Kidney (tissue), 14 donors: ENCODE measurements around the gene SPATA2L. TPM values are rescaled to one million over a fixed set of nuclear protein-coding genes. Genes with fewer than 3 reads are reported as not detected.

Experiments
- DNase-seq, 5 donors: peaks; one replicate each; pipeline ENCODE4 v3.0.0-alpha.2; 2013 to 2020
- FAIRE-seq: peaks from 2 replicates; lab custom pipeline; 2012; peaks lifted over from hg19 to GRCh38; lab: Jason Lieb, UNC
- H3K27ac ChIP-seq, 2 donors: one replicate each; pipeline ENCODE4 v1.7.0; 2013; ENCODE audit warnings: low read depth in 2 of 2, low read length in 2 of 2, inconsistent platforms in 1 of 2
- H3K27me3 ChIP-seq: one replicate; pipeline ENCODE4 v1.7.1; 2013; ENCODE audit warnings: low read length, inconsistent platforms; ENCODE audit not compliant: control insufficient read depth, insufficient read depth
- H3K36me3 ChIP-seq, 3 donors: one replicate each; pipeline versions ENCODE4 v1.7.0 to v1.7.1; 2013; ENCODE audit warnings: low read length in 3 of 3, control low read depth in 1 of 3, inconsistent platforms in 1 of 3; ENCODE audit not compliant: insufficient read depth in 3 of 3, control insufficient read depth in 2 of 3
- H3K4me1 ChIP-seq, 3 donors: one replicate each; pipeline versions ENCODE4 v1.7.0 to v1.7.1; 2013; ENCODE audit warnings: low read length in 3 of 3, inconsistent platforms in 1 of 3, low read depth in 1 of 3; ENCODE audit not compliant: control insufficient read depth in 2 of 3, insufficient read depth in 2 of 3
- H3K4me3 ChIP-seq, 3 donors: one replicate each; pipeline versions ENCODE4 v1.7.0 to v1.8.1; 2013; ENCODE audit warnings: low read length in 3 of 3, control low read depth in 1 of 3, inconsistent platforms in 1 of 3
- H3K9ac ChIP-seq, 3 donors: one replicate each; pipeline versions ENCODE4 v1.7.0 to v1.7.1; 2013; ENCODE audit warnings: low read length in 3 of 3, control low read depth in 1 of 3, inconsistent platforms in 1 of 3
- H3K9me3 ChIP-seq, 3 donors: one replicate each; pipeline versions ENCODE4 v1.7.0 to v1.7.1; 2013; ENCODE audit warnings: low read length in 3 of 3, control low read depth in 1 of 3, inconsistent platforms in 1 of 3; ENCODE audit not compliant: control insufficient read depth in 2 of 3, insufficient read depth in 1 of 3
- intact Hi-C: fragments of 100-400 bp; cut with DNase I; formaldehyde crosslinking; loops from one replicate; pipeline ENCODE4 v1.11.1; 2022
- polyA plus RNA-seq: library from polyadenylated mRNA; stranded (reverse); fragments of 350-450 nt; fragmentation: Illumina TruSeq; extraction: RNeasy Lipid Tissue Mini Kit (QIAGEN cat#74804); gene quantifications from one replicate; pipeline ENCODE4 v1.2.3, GENCODE V29; 2014; ENCODE audit warnings: low read depth, low replicate concordance; ENCODE audit not compliant: insufficient read depth
- total RNA-seq: library from RNA; stranded (reverse); fragmentation: NEBNext Ultra II Directional; extraction: Animal tissue kit (Norgen Biotek cat#: 25700); gene quantifications from one replicate; pipeline ENCODE4 v1.2.1, GENCODE V29; 2021
- TF ChIP-seq, protein P1 (sequence below): IDR thresholded peaks from 3 replicates; pipeline ENCODE4 v1.5.1; 2012; ENCODE audit warnings: mild to moderate bottlenecking, moderate library complexity, borderline replicate concordance; ENCODE audit not compliant: insufficient read depth; ENCODE audit errors: extremely low read depth
- donor health status: control.
- donor health status: control.
- donor health status: control.
- donor health status: control.
- donor health status: control.
- donor health status: DM: yes; HTN: yes; CAD: no.
- donor health status: Normal renal cell carcinoma (clear cell type).

Gene SPATA2L
- total and polyA plus RNA-seq, 2 donors from 2014 or later = 12.6 to 15.1 TPM

DNA sequence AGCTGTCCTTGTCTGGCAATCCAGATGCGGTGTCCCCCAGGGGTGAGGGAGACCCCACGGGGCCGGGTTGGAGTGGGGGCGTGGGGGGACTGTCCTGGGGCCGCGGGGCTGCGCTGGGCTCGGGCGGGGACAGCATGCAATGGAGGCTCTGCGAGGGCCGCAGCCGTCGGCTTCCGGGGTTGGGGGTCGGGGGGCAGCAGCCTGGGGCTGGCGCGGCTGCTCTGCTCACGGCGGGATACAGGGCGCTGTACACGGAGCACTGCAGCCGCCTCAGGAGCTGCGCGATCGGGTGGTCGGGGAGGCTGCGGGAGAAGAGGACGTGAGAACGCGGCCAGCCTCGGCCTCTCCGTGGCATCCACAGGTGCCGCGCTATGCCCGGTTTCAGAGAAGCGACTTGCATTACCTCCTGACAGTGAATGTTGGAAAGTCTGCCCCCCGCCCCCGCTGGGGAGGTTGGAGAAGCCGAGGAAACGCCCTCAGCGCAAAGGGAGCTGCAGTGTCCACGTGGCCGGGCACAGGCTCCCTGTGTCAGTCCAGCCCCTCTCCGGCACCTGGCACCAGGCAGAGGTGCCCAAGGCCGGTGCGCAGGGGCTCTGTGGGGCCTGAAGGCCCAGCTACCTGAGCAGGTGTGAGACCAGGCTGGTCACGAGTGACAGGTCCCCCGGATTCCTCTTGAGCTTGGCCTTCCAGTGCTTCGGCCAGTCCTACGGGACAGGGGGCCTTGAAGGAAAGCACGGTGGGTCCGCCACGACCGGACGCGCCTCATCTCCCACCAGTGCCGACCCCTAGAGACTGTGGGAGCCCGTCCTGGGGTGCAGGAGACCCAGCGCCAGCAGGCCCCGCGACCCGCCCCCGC, 9.4 kb upstream of the SPATA2L start:
- H3K36me3 ChIP-seq = no peaks in the 10 kb centered on the region
- no peaks in the 10 kb centered on the region for H3K4me1 ChIP-seq
- H3K4me3 ChIP-seq = no peak overlapping the region
- intact Hi-C loops = no loop called here
- TF ChIP-seq, protein P1, sequence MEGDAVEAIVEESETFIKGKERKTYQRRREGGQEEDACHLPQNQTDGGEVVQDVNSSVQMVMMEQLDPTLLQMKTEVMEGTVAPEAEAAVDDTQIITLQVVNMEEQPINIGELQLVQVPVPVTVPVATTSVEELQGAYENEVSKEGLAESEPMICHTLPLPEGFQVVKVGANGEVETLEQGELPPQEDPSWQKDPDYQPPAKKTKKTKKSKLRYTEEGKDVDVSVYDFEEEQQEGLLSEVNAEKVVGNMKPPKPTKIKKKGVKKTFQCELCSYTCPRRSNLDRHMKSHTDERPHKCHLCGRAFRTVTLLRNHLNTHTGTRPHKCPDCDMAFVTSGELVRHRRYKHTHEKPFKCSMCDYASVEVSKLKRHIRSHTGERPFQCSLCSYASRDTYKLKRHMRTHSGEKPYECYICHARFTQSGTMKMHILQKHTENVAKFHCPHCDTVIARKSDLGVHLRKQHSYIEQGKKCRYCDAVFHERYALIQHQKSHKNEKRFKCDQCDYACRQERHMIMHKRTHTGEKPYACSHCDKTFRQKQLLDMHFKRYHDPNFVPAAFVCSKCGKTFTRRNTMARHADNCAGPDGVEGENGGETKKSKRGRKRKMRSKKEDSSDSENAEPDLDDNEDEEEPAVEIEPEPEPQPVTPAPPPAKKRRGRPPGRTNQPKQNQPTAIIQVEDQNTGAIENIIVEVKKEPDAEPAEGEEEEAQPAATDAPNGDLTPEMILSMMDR = no peak
- no peaks in the 10 kb centered on the region for H3K9me3 ChIP-seq
- H3K27ac ChIP-seq = no peak overlapping the region
- no peaks in the 10 kb centered on the region for H3K27me3 ChIP-seq
- DNase-seq = peak in 4 of 5 donors; percentile 31 to 76 (median 43)
- FAIRE-seq = no peak
- no peak overlapping the region for H3K9ac ChIP-seq

DNA sequence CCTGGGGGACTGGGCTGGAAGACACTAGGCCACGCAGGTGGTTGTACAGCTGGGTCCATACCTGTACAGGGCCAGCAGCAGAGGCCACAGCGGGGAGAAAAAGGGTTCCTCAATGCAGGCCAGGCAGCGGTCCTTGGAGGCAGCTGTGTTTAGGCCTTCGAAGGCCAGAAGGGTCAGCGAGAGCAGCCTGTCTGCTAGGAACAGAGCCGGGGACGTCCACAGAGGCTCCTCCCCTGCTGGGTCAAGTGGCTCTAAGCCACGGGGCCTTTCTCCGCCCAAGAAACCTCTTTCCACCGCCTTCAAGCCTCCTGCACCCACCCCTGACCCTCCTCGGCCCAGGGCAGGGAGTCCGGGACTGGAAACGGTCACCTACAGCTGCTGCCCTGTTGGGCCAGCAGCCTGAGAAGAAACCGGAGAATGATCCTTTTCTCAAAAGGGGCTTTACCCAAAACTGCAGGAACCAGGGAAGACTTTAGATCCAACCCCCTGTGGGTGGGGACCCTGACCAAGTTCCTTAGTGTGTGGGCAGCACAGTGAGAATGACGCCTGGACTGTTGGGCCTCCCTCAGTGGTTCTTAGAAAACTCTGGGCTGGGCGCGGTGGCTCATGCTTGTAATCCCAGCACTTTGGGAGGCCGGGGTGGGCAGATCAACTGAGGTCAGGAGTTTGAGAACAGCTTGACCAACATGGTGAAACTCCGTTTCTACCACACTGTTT, 8.4 kb upstream of the SPATA2L start:
- Histone ChIP-seq H3K36me3 (no peaks in the 10 kb centered on the region), H3K27me3 (no peaks in the 10 kb centered on the region), H3K4me3 (no peak overlapping the region), H3K9me3 (no peaks in the 10 kb centered on the region), H3K4me1 (no peaks in the 10 kb centered on the region), H3K9ac (no peak overlapping the region), H3K27ac (no peak overlapping the region)
- intact Hi-C loops = loop anchor here (10.0 kb wide), 1 partner anchor 155 kb away; no protein-coding TSS in a partner anchor
- DNase-seq = no peak
- TF ChIP-seq, protein P1 = no peak
- no peak for FAIRE-seq

DNA sequence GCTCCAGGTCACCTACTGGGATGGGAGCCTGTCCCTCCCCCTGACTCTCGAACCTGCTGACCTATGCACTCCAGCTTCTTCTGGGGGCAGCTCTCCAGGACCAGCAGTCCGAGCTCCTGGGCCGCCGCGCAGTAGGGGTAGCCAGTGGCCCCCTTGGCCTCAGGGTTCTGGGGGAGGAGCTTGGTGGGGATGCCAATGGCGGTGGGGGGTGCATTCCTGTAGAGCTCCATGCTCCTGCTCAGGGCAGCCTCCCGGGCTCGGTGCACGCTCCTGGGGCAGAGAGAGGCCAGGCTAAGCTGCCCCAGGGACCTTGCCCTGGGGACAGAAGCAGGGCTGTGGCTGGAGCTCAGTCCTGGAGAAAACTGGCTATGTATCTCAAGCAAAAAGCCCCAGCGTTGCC, 7.7 kb upstream of the SPATA2L start:
- H3K36me3 ChIP-seq = no peaks in the 10 kb centered on the region
- FAIRE-seq = no peak

More for the DNA sequence above, 7.7 kb upstream of the SPATA2L start:
- Histone ChIP-seq H3K9ac (no peak overlapping the region), H3K27me3 (no peaks in the 10 kb centered on the region), H3K4me3 (no peak overlapping the region), H3K4me1 (no peaks in the 10 kb centered on the region), H3K9me3 (no peaks in the 10 kb centered on the region), H3K27ac (no peak overlapping the region)
- TF ChIP-seq, protein P1 = no peak
- no peak for DNase-seq
- intact Hi-C loops = loop anchor here (10.0 kb wide), 1 partner anchor 156 kb away; no protein-coding TSS in a partner anchor
